ENCODE measurements around the gene SLC44A4.
"Not testable (repeated sequence)": the region's sequence is repeated elsewhere in the genome, so short reads cannot be mapped to it uniquely, and the experiment has no call there.

SLC44A4 gene

GRCh38 chr6:31871046-31871659 is 7.6 kb downstream of the SLC44A4 start:
- Histone ChIP-seq H3K4me3 (ENCODE audit: low read length in 2 of 2) (no peak overlapping the region), H3K4me1 (ENCODE audit: control insufficient read depth in 2 of 2, insufficient read depth in 2 of 2, low read length in 2 of 2) (peaks cover 17 to 21% of the 10 kb centered on the region in 2 donors), H3K9ac (ENCODE audit: low read depth in 1 of 2, low read length in 2 of 2) (no peak overlapping the region), H3K27ac (ENCODE audit: low read depth in 2 of 2, low read length in 2 of 2) (no peak overlapping the region), H3K9me3 (ENCODE audit: control insufficient read depth in 2 of 2, low read length in 2 of 2) (no peaks in the 10 kb centered on the region), H3K36me3 (ENCODE audit: control insufficient read depth in 2 of 2, insufficient read depth in 2 of 2, low read length in 2 of 2) (peaks cover 52 to 55% of the 10 kb centered on the region in 2 donors), H3K27me3 (ENCODE audit: control insufficient read depth in 2 of 2, insufficient read depth in 2 of 2, low read length in 2 of 2) (no peaks in the 10 kb centered on the region)

GRCh38 chr6:31870385-31870921 is 8.3 kb downstream of the SLC44A4 start:
- Histone ChIP-seq H3K4me3 (ENCODE audit: low read length in 2 of 2) (no peak overlapping the region), H3K9me3 (ENCODE audit: control insufficient read depth in 2 of 2, low read length in 2 of 2) (no peaks in the 10 kb centered on the region), H3K27ac (ENCODE audit: low read depth in 2 of 2, low read length in 2 of 2) (no peak overlapping the region), H3K9ac (ENCODE audit: low read depth in 1 of 2, low read length in 2 of 2) (no peak overlapping the region), H3K27me3 (ENCODE audit: control insufficient read depth in 2 of 2, insufficient read depth in 2 of 2, low read length in 2 of 2) (no peaks in the 10 kb centered on the region), H3K4me1 (ENCODE audit: control insufficient read depth in 2 of 2, insufficient read depth in 2 of 2, low read length in 2 of 2) (peaks cover 11 to 14% of the 10 kb centered on the region in 2 donors), H3K36me3 (ENCODE audit: control insufficient read depth in 2 of 2, insufficient read depth in 2 of 2, low read length in 2 of 2) (peaks cover 53 to 55% of the 10 kb centered on the region in 2 donors)

- Histone ChIP-seq H3K9ac (ENCODE audit: low read depth in 1 of 2, low read length in 2 of 2) (no peak overlapping the region), H3K27ac (ENCODE audit: low read depth in 2 of 2, low read length in 2 of 2) (no peak overlapping the region), H3K9me3 (ENCODE audit: control insufficient read depth in 2 of 2, low read length in 2 of 2) (no peaks in the 10 kb centered on the region)
Observed at GRCh38 chr6:31869343-31869742, 9.5 kb downstream of the SLC44A4 start.

GRCh38 chr6:31868658-31868971 is 10.2 kb downstream of the SLC44A4 start:
- H3K4me3 ChIP-seq (ENCODE audit: low read length in 2 of 2); H3K9ac ChIP-seq (ENCODE audit: low read depth in 1 of 2, low read length in 2 of 2); H3K27ac ChIP-seq (ENCODE audit: low read depth in 2 of 2, low read length in 2 of 2); H3K27me3 ChIP-seq (ENCODE audit: control insufficient read depth in 2 of 2, insufficient read depth in 2 of 2, low read length in 2 of 2); H3K4me1 ChIP-seq (ENCODE audit: control insufficient read depth in 2 of 2, insufficient read depth in 2 of 2, low read length in 2 of 2); H3K9me3 ChIP-seq (ENCODE audit: control insufficient read depth in 2 of 2, low read length in 2 of 2): not testable (repeated sequence)
- peaks cover 49 to 54% of the 10 kb centered on the region in 2 donors for H3K36me3 ChIP-seq (ENCODE audit: control insufficient read depth in 2 of 2, insufficient read depth in 2 of 2, low read length in 2 of 2)

More at GRCh38 chr6:31869343-31869742, 9.5 kb downstream of the SLC44A4 start:
- Histone ChIP-seq H3K4me3 (ENCODE audit: low read length in 2 of 2) (no peak overlapping the region), H3K4me1 (ENCODE audit: control insufficient read depth in 2 of 2, insufficient read depth in 2 of 2, low read length in 2 of 2) (peaks cover 3 to 4% of the 10 kb centered on the region in 2 donors), H3K36me3 (ENCODE audit: control insufficient read depth in 2 of 2, insufficient read depth in 2 of 2, low read length in 2 of 2) (peaks cover 52 to 55% of the 10 kb centered on the region in 2 donors), H3K27me3 (ENCODE audit: control insufficient read depth in 2 of 2, insufficient read depth in 2 of 2, low read length in 2 of 2) (no peaks in the 10 kb centered on the region)

- Histone ChIP-seq H3K9me3 (ENCODE audit: control insufficient read depth in 2 of 2, low read length in 2 of 2) (no peaks in the 10 kb centered on the region), H3K4me3 (ENCODE audit: low read length in 2 of 2) (no peak overlapping the region), H3K27me3 (ENCODE audit: control insufficient read depth in 2 of 2, insufficient read depth in 2 of 2, low read length in 2 of 2) (no peaks in the 10 kb centered on the region), H3K4me1 (ENCODE audit: control insufficient read depth in 2 of 2, insufficient read depth in 2 of 2, low read length in 2 of 2) (peaks cover 9% of the 10 kb centered on the region in 2 donors), H3K9ac (ENCODE audit: low read depth in 1 of 2, low read length in 2 of 2) (no peak overlapping the region), H3K36me3 (ENCODE audit: control insufficient read depth in 2 of 2, insufficient read depth in 2 of 2, low read length in 2 of 2) (peaks cover 45 to 46% of the 10 kb centered on the region in 2 donors), H3K27ac (ENCODE audit: low read depth in 2 of 2, low read length in 2 of 2) (no peak overlapping the region)
Observed at GRCh38 chr6:31865205-31866118, 13.3 kb downstream of the SLC44A4 start.

GRCh38 chr6:31864818-31865204 is 14.0 kb downstream of the SLC44A4 start:
- no peak overlapping the region for H3K9ac ChIP-seq (ENCODE audit: low read depth in 1 of 2, low read length in 2 of 2)
- H3K9me3 ChIP-seq (ENCODE audit: control insufficient read depth in 2 of 2, low read length in 2 of 2) = no peaks in the 10 kb centered on the region
- H3K27ac ChIP-seq (ENCODE audit: low read depth in 2 of 2, low read length in 2 of 2) = no peak overlapping the region
- H3K27me3 ChIP-seq (ENCODE audit: control insufficient read depth in 2 of 2, insufficient read depth in 2 of 2, low read length in 2 of 2) = no peaks in the 10 kb centered on the region
- peaks cover 9% of the 10 kb centered on the region in 2 donors for H3K4me1 ChIP-seq (ENCODE audit: control insufficient read depth in 2 of 2, insufficient read depth in 2 of 2, low read length in 2 of 2)
- H3K36me3 ChIP-seq (ENCODE audit: control insufficient read depth in 2 of 2, insufficient read depth in 2 of 2, low read length in 2 of 2) = peaks cover 45 to 47% of the 10 kb centered on the region in 2 donors
- H3K4me3 ChIP-seq (ENCODE audit: low read length in 2 of 2) = no peak overlapping the region

GRCh38 chr6:31864123-31864562 is 14.7 kb downstream of the SLC44A4 start:
- not testable (repeated sequence) for H3K4me1 ChIP-seq (ENCODE audit: control insufficient read depth in 2 of 2, insufficient read depth in 2 of 2, low read length in 2 of 2); H3K27me3 ChIP-seq (ENCODE audit: control insufficient read depth in 2 of 2, insufficient read depth in 2 of 2, low read length in 2 of 2); H3K9ac ChIP-seq (ENCODE audit: low read depth in 1 of 2, low read length in 2 of 2); H3K9me3 ChIP-seq (ENCODE audit: control insufficient read depth in 2 of 2, low read length in 2 of 2); H3K27ac ChIP-seq (ENCODE audit: low read depth in 2 of 2, low read length in 2 of 2)
- peak overlapping the region; percentile 68 to 73 for H3K4me3 ChIP-seq (ENCODE audit: low read length in 2 of 2)
- H3K36me3 ChIP-seq (ENCODE audit: control insufficient read depth in 2 of 2, insufficient read depth in 2 of 2, low read length in 2 of 2) = peaks cover 49 to 50% of the 10 kb centered on the region in 2 donors

- H3K4me3 ChIP-seq (ENCODE audit: low read length in 2 of 2) = peak within 1 kb of the TSS; percentile 89 to 90
- H3K27ac ChIP-seq (ENCODE audit: low read depth in 2 of 2, low read length in 2 of 2) = peak within 1 kb of the TSS; percentile 70 to 87
- no peaks in the 10 kb centered on the region for H3K9me3 ChIP-seq (ENCODE audit: control insufficient read depth in 2 of 2, low read length in 2 of 2)
- peaks cover 43 to 45% of the 10 kb centered on the region in 2 donors for H3K36me3 ChIP-seq (ENCODE audit: control insufficient read depth in 2 of 2, insufficient read depth in 2 of 2, low read length in 2 of 2)
- peaks cover 9% of the 10 kb centered on the region in 2 donors for H3K4me1 ChIP-seq (ENCODE audit: control insufficient read depth in 2 of 2, insufficient read depth in 2 of 2, low read length in 2 of 2)
- no peaks in the 10 kb centered on the region for H3K27me3 ChIP-seq (ENCODE audit: control insufficient read depth in 2 of 2, insufficient read depth in 2 of 2, low read length in 2 of 2)
- H3K9ac ChIP-seq (ENCODE audit: low read depth in 1 of 2, low read length in 2 of 2) = peak within 1 kb of the TSS; percentile 80 to 85
Observed at GRCh38 chr6:31862344-31863235, 16.2 kb downstream of the SLC44A4 start, which contains the start of gene NEU1. Gene NEU1 (minus strand): TSS chr6:31862821. CDS start chr6:31862776, 45 bp downstream.

GRCh38 chr6:31861919-31862343 is 16.9 kb downstream of the SLC44A4 start:
- Histone ChIP-seq H3K4me3 (ENCODE audit: low read length in 2 of 2) (peak overlapping the region; percentile 89 to 90), H3K9ac (ENCODE audit: low read depth in 1 of 2, low read length in 2 of 2) (peak overlapping the region; percentile 80 to 85), H3K4me1 (ENCODE audit: control insufficient read depth in 2 of 2, insufficient read depth in 2 of 2, low read length in 2 of 2) (peaks cover 9% of the 10 kb centered on the region in 2 donors), H3K36me3 (ENCODE audit: control insufficient read depth in 2 of 2, insufficient read depth in 2 of 2, low read length in 2 of 2) (peaks cover 41 to 50% of the 10 kb centered on the region in 2 donors), H3K9me3 (ENCODE audit: control insufficient read depth in 2 of 2, low read length in 2 of 2) (no peaks in the 10 kb centered on the region), H3K27me3 (ENCODE audit: control insufficient read depth in 2 of 2, insufficient read depth in 2 of 2, low read length in 2 of 2) (no peaks in the 10 kb centered on the region), H3K27ac (ENCODE audit: low read depth in 2 of 2, low read length in 2 of 2) (peak overlapping the region in 1 of 2 donors; percentile 87)
